ENCODE data around the gene CPLX3.
A peak's percentile ranks its signal among the peaks of the same experiment; 100 is the strongest.

- no peak for TF ChIP-seq POLR2AphosphoS5 (IDR thresholded peaks at IDR 0.05; ENCODE audit: insufficient read depth, low read depth, low read length)
- TF ChIP-seq, protein P1, sequence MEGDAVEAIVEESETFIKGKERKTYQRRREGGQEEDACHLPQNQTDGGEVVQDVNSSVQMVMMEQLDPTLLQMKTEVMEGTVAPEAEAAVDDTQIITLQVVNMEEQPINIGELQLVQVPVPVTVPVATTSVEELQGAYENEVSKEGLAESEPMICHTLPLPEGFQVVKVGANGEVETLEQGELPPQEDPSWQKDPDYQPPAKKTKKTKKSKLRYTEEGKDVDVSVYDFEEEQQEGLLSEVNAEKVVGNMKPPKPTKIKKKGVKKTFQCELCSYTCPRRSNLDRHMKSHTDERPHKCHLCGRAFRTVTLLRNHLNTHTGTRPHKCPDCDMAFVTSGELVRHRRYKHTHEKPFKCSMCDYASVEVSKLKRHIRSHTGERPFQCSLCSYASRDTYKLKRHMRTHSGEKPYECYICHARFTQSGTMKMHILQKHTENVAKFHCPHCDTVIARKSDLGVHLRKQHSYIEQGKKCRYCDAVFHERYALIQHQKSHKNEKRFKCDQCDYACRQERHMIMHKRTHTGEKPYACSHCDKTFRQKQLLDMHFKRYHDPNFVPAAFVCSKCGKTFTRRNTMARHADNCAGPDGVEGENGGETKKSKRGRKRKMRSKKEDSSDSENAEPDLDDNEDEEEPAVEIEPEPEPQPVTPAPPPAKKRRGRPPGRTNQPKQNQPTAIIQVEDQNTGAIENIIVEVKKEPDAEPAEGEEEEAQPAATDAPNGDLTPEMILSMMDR (IDR thresholded peaks at IDR 0.05; ENCODE audit: extremely low read depth in 1 of 2, insufficient read depth in 1 of 2, low read depth in 1 of 2, low read length in 2 of 2), result no peak
- no peak for TF ChIP-seq JUN (IDR thresholded peaks at IDR 0.05; ENCODE audit: borderline replicate concordance, insufficient read depth, insufficient read length, low read depth)
- peak; percentile 12 for TF ChIP-seq POLR2A (IDR thresholded peaks at IDR 0.05; ENCODE audit: low read depth, low read length)
- TF ChIP-seq FOS (IDR thresholded peaks at IDR 0.05; ENCODE audit: borderline replicate concordance, insufficient read depth, low read length), result no peak
- no peak for TF ChIP-seq EZH2 (IDR thresholded peaks at IDR 0.05; ENCODE audit: borderline replicate concordance, low read depth, low read length, severe bottlenecking)
- TF ChIP-seq, protein P2, sequence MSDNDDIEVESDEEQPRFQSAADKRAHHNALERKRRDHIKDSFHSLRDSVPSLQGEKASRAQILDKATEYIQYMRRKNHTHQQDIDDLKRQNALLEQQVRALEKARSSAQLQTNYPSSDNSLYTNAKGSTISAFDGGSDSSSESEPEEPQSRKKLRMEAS (IDR thresholded peaks at IDR 0.05; ENCODE audit: insufficient read depth, insufficient read length), result no peak
- no peak for TF ChIP-seq MYC (IDR thresholded peaks at IDR 0.05; ENCODE audit: low read depth, low read length)
Measured at GRCh38 chr15:74782259-74783071, 44.0 kb upstream of the CPLX3 start.

Measured in endothelial cell of umbilical vein (primary cell).